Endothelial cell of umbilical vein (primary cell): ENCODE measurements around the gene ZNF689.

Experiments used
- EZH2 ChIP-seq: IDR thresholded peaks from 2 replicates; pipeline ENCODE4 v1.6.1; 2012; ENCODE audit warnings: borderline replicate concordance, low read depth, mild to moderate bottlenecking, moderate library complexity, low read length, inconsistent platforms; ENCODE audit not compliant: severe bottlenecking
- FOS ChIP-seq: IDR thresholded peaks from 2 replicates; pipeline ENCODE4 v1.6.1; 2011; ENCODE audit warnings: mild to moderate bottlenecking, low read length, moderate library complexity, borderline replicate concordance; ENCODE audit not compliant: insufficient read depth
- MYC ChIP-seq: IDR thresholded peaks from one replicate; pipeline ENCODE4 v1.6.1; 2011; ENCODE audit warnings: mild to moderate bottlenecking, low read depth, low read length
- POLR2A ChIP-seq: IDR thresholded peaks from 2 replicates; pipeline ENCODE4 v1.6.1; 2012; ENCODE audit warnings: low read depth, mild to moderate bottlenecking, control low read depth, low read length
- POLR2AphosphoS5 ChIP-seq: IDR thresholded peaks from 2 replicates; pipeline ENCODE4 v1.6.1; 2012; ENCODE audit warnings: low read depth, mild to moderate bottlenecking, control low read depth, low read length, moderate library complexity; ENCODE audit not compliant: insufficient read depth
- TF ChIP-seq, protein P1 (sequence below), 2 donors: IDR thresholded peaks; 1 replicate in 1 of 2; 2 replicates in 1 of 2; pipeline ENCODE4 v1.5.1; 2011; ENCODE audit warnings: low read length in 2 of 2, mild to moderate bottlenecking in 2 of 2, moderate library complexity in 2 of 2, control low read depth in 1 of 2, inconsistent platforms in 1 of 2, low read depth in 1 of 2; ENCODE audit not compliant: insufficient read depth in 1 of 2; ENCODE audit errors: extremely low read depth in 1 of 2
- TF ChIP-seq, protein P2 (sequence below): IDR thresholded peaks from 2 replicates; pipeline ENCODE4 v1.6.1; 2011; ENCODE audit not compliant: insufficient read depth, insufficient read length

DNA sequence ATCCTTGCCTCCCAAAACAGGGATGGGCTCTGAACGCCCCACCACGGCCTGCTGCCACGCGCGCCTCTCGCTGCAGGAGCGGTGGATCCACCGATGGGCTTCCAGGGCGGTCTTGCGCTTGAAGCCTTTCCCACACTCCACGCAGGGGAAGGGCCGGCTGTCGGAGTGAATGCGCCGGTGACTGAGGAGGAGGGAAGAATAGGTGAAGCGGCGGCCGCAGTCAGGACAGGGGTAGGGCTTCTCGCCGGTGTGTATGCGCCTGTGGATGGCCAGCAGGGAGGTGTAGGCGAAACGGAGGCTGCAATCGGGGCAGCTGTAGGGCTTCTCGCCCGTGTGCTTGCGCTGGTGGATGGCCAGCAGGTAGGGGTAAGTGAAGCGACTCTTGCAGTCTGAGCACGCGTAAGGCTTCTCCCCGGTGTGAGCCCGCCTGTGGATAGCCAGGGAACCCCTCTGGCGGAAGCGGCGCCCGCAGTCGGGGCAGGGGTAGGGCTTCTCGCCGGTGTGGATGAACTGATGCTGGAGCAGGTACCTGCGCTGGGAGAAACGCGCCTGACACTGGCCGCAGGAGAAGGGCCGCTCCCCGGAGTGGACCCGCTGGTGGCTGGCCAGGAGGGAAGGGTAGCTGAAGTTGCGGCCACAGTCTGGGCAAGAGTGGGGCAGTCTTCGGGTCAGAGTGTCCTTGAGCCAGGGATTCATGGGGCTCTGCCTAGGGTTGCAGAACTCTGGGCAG, 27.4 kb downstream of the ZNF689 start:
- TF ChIP-seq POLR2A: no peak
- TF ChIP-seq POLR2AphosphoS5: no peak
- TF ChIP-seq EZH2: no peak
- TF ChIP-seq FOS: no peak
- TF ChIP-seq, protein P1, sequence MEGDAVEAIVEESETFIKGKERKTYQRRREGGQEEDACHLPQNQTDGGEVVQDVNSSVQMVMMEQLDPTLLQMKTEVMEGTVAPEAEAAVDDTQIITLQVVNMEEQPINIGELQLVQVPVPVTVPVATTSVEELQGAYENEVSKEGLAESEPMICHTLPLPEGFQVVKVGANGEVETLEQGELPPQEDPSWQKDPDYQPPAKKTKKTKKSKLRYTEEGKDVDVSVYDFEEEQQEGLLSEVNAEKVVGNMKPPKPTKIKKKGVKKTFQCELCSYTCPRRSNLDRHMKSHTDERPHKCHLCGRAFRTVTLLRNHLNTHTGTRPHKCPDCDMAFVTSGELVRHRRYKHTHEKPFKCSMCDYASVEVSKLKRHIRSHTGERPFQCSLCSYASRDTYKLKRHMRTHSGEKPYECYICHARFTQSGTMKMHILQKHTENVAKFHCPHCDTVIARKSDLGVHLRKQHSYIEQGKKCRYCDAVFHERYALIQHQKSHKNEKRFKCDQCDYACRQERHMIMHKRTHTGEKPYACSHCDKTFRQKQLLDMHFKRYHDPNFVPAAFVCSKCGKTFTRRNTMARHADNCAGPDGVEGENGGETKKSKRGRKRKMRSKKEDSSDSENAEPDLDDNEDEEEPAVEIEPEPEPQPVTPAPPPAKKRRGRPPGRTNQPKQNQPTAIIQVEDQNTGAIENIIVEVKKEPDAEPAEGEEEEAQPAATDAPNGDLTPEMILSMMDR (IDR thresholded peaks at IDR 0.05; ENCODE audit: extremely low read depth in 1 of 2, insufficient read depth in 1 of 2, low read depth in 1 of 2, low read length in 2 of 2): no peak
- TF ChIP-seq, protein P2, sequence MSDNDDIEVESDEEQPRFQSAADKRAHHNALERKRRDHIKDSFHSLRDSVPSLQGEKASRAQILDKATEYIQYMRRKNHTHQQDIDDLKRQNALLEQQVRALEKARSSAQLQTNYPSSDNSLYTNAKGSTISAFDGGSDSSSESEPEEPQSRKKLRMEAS: no peak
- no peak for TF ChIP-seq MYC
